ENCODE results near the gene GPANK1. TPM values are rescaled to one million over a fixed set of nuclear protein-coding genes. Genes with fewer than 3 reads are reported as not detected.
A peak's percentile ranks its signal among the peaks of the same experiment; 100 is the strongest.

GPANK1 gene
- total RNA-seq, 3 donors from 2014 or later: 34.9 to 37.8 (median 37.5) TPM

DNA sequence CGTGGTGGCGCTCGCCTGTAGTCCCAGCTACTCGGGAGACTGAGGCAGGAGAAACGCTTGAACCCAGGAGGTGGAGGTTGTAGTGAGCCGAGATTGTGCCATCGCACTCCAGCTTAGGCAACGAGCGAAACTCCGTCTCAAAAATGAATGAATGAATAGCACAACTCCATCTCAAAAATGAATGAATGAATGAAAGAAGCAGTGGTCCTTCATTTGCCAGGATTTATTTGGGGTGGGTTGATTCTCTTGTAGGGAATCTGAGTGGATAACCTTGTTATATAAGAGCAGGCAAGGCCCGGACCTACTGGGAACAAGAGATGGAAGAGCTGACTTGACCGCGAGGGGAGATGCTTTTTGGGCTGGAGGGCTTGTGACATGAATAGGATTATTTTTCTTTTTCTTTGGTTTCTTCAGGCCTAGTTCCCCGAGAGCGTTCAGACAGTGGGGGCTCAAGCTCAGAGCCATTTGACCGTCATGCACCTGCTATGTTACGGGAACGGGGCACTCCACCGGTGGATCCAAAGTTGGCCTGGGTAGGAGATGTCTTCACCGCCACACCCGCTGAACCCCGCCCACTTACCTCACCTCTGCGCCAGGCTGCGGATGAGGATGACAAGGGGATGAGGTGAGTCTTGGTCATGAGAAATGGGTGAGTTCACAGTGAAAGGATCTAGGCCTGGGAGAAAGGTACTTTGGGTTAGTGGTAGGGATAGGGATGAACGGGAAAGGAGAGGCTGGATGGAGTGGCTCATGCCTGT lies 34.4 kb downstream of the GPANK1 start:
- Mint-ChIP-seq H3K27me3 (ENCODE audit: low read depth) (no peaks in the 10 kb centered on the region), H3K4me3 (no peak overlapping the region), H3K9me3 (no peaks in the 10 kb centered on the region), H3K4me1 (ENCODE audit: low read depth) (peaks cover 2% of the 10 kb centered on the region), H3K36me3 (ENCODE audit: insufficient read depth) (peaks cover 53% of the 10 kb centered on the region)
- ATAC-seq (no peak), DNase-seq (no peak)

- Mint-ChIP-seq H3K36me3 (ENCODE audit: insufficient read depth) (peaks cover 50% of the 10 kb centered on the region), H3K4me3 (no peak overlapping the region), H3K27me3 (ENCODE audit: low read depth) (no peaks in the 10 kb centered on the region), H3K4me1 (ENCODE audit: low read depth) (peaks cover 2% of the 10 kb centered on the region), H3K9me3 (no peaks in the 10 kb centered on the region)
- no peak for DNase-seq
- no peak for ATAC-seq
Measured at GRCh38 chr6:31629014-31629413, 35.8 kb downstream of the GPANK1 start.

GRCh38 chr6:31627690-31628287 lies 37.0 kb downstream of the GPANK1 start:
- H3K36me3 Mint-ChIP-seq (ENCODE audit: insufficient read depth): peaks cover 52% of the 10 kb centered on the region
- ATAC-seq (no peak), DNase-seq (no peak)
- no peak overlapping the region for H3K4me3 Mint-ChIP-seq
- H3K27me3 Mint-ChIP-seq (ENCODE audit: low read depth): no peaks in the 10 kb centered on the region
- no peaks in the 10 kb centered on the region for H3K9me3 Mint-ChIP-seq
- H3K4me1 Mint-ChIP-seq (ENCODE audit: low read depth): peaks cover 6% of the 10 kb centered on the region

DNA sequence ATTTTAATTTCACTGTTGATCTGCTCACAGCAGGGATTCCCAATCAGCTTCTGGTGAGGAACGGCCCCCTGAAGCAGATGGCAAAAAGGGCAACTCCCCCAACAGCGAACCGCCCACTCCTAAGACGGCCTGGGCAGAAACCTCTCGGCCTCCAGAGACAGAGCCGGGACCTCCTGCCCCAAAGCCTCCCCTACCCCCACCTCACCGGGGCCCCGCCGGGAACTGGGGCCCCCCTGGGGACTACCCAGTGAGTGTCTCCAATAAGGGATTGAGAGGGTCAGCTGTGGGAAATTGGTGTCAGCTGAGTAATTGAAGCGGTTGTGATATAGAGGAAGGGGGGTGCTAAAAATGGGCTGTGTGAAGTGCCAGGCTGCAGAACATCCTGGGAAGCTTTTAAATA lies 37.8 kb downstream of the GPANK1 start:
- ATAC-seq (no peak), DNase-seq (no peak)
- Mint-ChIP-seq H3K9me3 (no peaks in the 10 kb centered on the region), H3K4me3 (no peak overlapping the region), H3K27me3 (ENCODE audit: low read depth) (no peaks in the 10 kb centered on the region), H3K4me1 (ENCODE audit: low read depth) (peaks cover 14% of the 10 kb centered on the region), H3K36me3 (ENCODE audit: insufficient read depth) (peaks cover 56% of the 10 kb centered on the region)

GRCh38 chr6:31624070-31624469 lies 40.7 kb downstream of the GPANK1 start:
- peaks cover 23% of the 10 kb centered on the region for H3K4me1 Mint-ChIP-seq (ENCODE audit: low read depth)
- H3K27me3 Mint-ChIP-seq (ENCODE audit: low read depth): no peaks in the 10 kb centered on the region
- H3K4me3 Mint-ChIP-seq: no peak overlapping the region
- H3K9me3 Mint-ChIP-seq: no peaks in the 10 kb centered on the region
- DNase-seq: no peak
- no peak for ATAC-seq
- peaks cover 51% of the 10 kb centered on the region for H3K36me3 Mint-ChIP-seq (ENCODE audit: insufficient read depth)

- DNase-seq: no peak
- H3K9me3 Mint-ChIP-seq: no peaks in the 10 kb centered on the region
- H3K4me1 Mint-ChIP-seq (ENCODE audit: low read depth): peaks cover 25% of the 10 kb centered on the region
- H3K36me3 Mint-ChIP-seq (ENCODE audit: insufficient read depth): peaks cover 43% of the 10 kb centered on the region
- no peaks in the 10 kb centered on the region for H3K27me3 Mint-ChIP-seq (ENCODE audit: low read depth)
- H3K4me3 Mint-ChIP-seq: peak overlapping the region; percentile 92
- no peak for ATAC-seq
Measured at GRCh38 chr6:31622684-31623091, 42.1 kb downstream of the GPANK1 start.

DNA sequence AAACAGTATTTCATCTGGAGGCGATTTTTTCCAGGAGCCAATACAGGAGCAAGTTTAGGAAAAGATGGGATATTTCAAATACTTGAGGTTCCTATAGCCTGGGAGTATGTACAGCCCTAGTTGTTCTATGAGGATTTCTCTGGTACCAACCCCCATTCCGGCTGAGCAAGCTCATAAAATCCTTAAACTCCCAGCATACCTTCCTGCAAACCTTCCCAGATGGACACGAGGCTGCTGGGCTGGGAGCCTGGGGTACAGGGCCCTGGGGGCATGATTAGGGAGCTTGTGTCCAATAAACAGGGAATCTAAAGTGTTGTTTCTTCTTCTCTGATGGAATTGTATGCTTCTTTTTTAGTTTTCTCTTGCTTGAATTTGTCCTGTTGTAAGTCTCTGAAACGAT lies 42.8 kb downstream of the GPANK1 start:
- no peak for ATAC-seq
- Mint-ChIP-seq H3K4me3 (peak overlapping the region; percentile 92), H3K4me1 (ENCODE audit: low read depth) (peaks cover 25% of the 10 kb centered on the region), H3K36me3 (ENCODE audit: insufficient read depth) (peaks cover 36% of the 10 kb centered on the region), H3K9me3 (no peaks in the 10 kb centered on the region), H3K27me3 (ENCODE audit: low read depth) (no peaks in the 10 kb centered on the region)
- no peak for DNase-seq

DNA sequence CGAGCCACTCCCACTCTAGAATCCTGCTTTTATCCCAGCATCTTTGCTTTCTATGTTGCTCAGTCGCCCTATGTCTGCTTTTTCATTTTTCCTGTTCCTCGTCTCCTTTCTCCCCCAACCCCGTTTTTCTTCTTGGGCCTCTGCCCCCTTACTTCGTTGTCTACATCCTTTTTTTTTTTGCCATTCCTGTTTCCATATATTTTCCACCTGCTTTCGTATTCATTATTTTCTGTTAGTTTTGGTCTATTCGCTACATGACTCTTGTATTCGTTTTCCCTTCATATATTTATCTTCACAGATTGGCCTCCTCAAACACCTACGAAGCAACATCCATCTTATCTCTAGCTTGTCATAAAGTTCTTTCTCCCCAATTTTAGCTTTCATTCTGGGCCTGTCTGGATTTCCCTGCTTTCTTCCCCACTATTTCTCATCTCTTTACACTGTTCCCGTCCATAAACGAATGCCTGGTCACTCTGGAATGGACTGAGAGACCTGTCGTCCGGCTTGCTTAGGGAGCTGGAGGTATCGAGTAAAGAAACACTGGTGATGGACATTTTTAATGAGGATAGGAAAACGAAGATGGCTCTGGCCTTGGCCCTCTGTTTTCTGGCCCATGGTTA lies 43.4 kb downstream of the GPANK1 start:
- H3K9me3 Mint-ChIP-seq: no peaks in the 10 kb centered on the region
- ATAC-seq: no peak
- H3K4me3 Mint-ChIP-seq: peak overlapping the region; percentile 92
- no peaks in the 10 kb centered on the region for H3K27me3 Mint-ChIP-seq (ENCODE audit: low read depth)
- peaks cover 34% of the 10 kb centered on the region for H3K36me3 Mint-ChIP-seq (ENCODE audit: insufficient read depth)
- peaks cover 27% of the 10 kb centered on the region for H3K4me1 Mint-ChIP-seq (ENCODE audit: low read depth)
- no peak for DNase-seq

GRCh38 chr6:31620586-31621319 lies 44.0 kb downstream of the GPANK1 start, which contains the start of gene PRRC2A:
PRRC2A (plus strand) TSS chr6:31620715; CDS start chr6:31622790, 2,075 bp downstream.
- peak within 1 kb of the TSS; percentile 92 for H3K4me3 Mint-ChIP-seq
- DNase-seq: no peak
- no peaks in the 10 kb centered on the region for H3K9me3 Mint-ChIP-seq
- peaks cover 28% of the 10 kb centered on the region for H3K36me3 Mint-ChIP-seq (ENCODE audit: insufficient read depth)
- H3K4me1 Mint-ChIP-seq (ENCODE audit: low read depth): peaks cover 34% of the 10 kb centered on the region
- no peaks in the 10 kb centered on the region for H3K27me3 Mint-ChIP-seq (ENCODE audit: low read depth)
- ATAC-seq: peak; percentile 72

DNA sequence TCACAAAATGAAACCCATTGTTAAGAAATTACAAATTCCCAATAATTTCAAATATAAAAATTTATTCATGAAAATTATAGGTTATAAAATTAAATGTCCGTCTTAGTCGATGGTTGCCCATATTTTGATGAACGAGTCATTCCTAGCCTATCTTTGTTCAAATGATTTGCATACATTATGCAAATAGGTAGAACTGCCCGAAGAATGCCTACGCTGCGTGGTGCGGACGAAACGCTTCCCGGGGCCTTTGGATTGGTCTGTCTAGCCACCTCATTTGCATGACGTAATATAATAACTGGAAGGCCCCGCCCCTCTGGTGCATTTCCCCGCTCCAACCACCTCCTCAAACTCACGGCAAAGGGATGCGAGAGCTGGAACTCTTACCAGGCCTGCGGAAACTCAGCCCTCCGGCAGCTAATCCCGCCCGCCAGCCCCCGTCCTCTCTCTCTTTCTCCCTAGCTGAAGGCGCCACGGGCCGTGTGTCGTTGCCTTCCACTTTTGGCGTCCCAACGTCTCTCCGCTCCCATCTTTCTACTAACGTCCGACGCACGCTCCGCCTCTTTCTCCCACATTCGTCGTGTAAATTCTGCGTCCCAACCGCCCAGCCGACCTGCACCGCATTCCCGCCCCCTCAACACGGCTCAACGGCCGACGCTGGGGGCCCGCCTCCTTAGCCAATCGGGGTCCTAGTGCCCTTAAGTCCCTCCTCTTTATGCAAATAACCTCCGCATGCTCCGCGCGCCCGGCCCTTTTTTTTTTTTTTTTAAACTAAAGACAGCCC lies 44.8 kb downstream of the GPANK1 start:
- H3K27me3 Mint-ChIP-seq (ENCODE audit: low read depth): no peaks in the 10 kb centered on the region
- no peaks in the 10 kb centered on the region for H3K9me3 Mint-ChIP-seq
- H3K4me1 Mint-ChIP-seq (ENCODE audit: low read depth): peaks cover 41% of the 10 kb centered on the region
- H3K4me3 Mint-ChIP-seq: peak overlapping the region; percentile 92
- H3K36me3 Mint-ChIP-seq (ENCODE audit: insufficient read depth): peaks cover 21% of the 10 kb centered on the region
- peak; percentile 97 for DNase-seq
- peak; percentile 83 for ATAC-seq

- ATAC-seq (no peak), DNase-seq (no peak)
- peaks cover 37% of the 10 kb centered on the region for H3K4me1 Mint-ChIP-seq (ENCODE audit: low read depth)
- H3K27me3 Mint-ChIP-seq (ENCODE audit: low read depth): no peaks in the 10 kb centered on the region
- H3K9me3 Mint-ChIP-seq: no peaks in the 10 kb centered on the region
- peak overlapping the region; percentile 72 for H3K4me3 Mint-ChIP-seq
- peaks cover 7% of the 10 kb centered on the region for H3K36me3 Mint-ChIP-seq (ENCODE audit: insufficient read depth)
Measured at GRCh38 chr6:31617010-31617409, 47.8 kb downstream of the GPANK1 start.

DNA sequence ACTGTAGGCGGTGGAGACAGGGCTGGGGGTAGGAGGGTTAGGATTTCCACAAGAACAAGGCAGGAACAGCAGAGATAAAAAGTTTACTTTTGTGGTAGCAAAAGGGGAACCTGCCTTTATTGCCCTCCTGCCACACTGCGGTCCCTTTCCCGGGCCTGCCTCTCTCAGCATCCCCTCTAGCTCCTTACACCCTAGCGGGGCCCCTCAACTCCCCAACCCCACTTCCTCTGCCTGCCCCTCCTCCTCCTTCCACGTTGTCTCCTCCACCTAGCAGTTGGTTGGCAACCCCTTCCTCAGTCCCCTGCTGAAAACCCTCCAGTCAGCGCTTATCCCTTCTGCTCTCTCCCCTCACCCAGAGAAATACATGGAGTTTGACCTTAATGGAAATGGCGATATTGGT lies 49.0 kb downstream of the GPANK1 start:
- Mint-ChIP-seq H3K9me3 (no peaks in the 10 kb centered on the region), H3K36me3 (ENCODE audit: insufficient read depth) (no peaks in the 10 kb centered on the region), H3K4me3 (peak overlapping the region; percentile 72), H3K4me1 (ENCODE audit: low read depth) (peaks cover 31% of the 10 kb centered on the region), H3K27me3 (ENCODE audit: low read depth) (no peaks in the 10 kb centered on the region)
- no peak for DNase-seq
- no peak for ATAC-seq

GRCh38 chr6:31614684-31615578 lies 49.9 kb downstream of the GPANK1 start, which contains the start of gene AIF1:
AIF1 (plus strand) TSS chr6:31615234; CDS start chr6:31615330, 96 bp downstream.
- Mint-ChIP-seq H3K27me3 (ENCODE audit: low read depth) (no peaks in the 10 kb centered on the region), H3K4me3 (peak within 1 kb of the TSS; percentile 72), H3K9me3 (no peaks in the 10 kb centered on the region), H3K36me3 (ENCODE audit: insufficient read depth) (no peaks in the 10 kb centered on the region), H3K4me1 (ENCODE audit: low read depth) (peaks cover 31% of the 10 kb centered on the region)
- ATAC-seq (no peak), DNase-seq (no peak)
